ENCODE data around the gene DCT.

- TF ChIP-seq POLR2A (IDR thresholded peaks at IDR 0.05; ENCODE audit: control extremely low read depth in 1 of 2, low read depth in 2 of 2, low read length in 2 of 2) (no peak), EP300 (IDR thresholded peaks at IDR 0.05; ENCODE audit: borderline replicate concordance in 1 of 2, low read depth in 2 of 2, low read length in 2 of 2) (no peak), CTCF (IDR thresholded peaks at IDR 0.05; ENCODE audit: control extremely low read depth in 1 of 3, insufficient read depth in 1 of 3, low read depth in 1 of 3, low read length in 3 of 3) (no peak), CHD7 (IDR thresholded peaks at IDR 0.05; ENCODE audit: insufficient replicate concordance, low read length) (no peak), YY1 (IDR thresholded peaks at IDR 0.05; ENCODE audit: low read depth, low read length) (no peak), CEBPB (IDR thresholded peaks at IDR 0.05; ENCODE audit: low read depth, low read length) (no peak), NRF1 (IDR thresholded peaks at IDR 0.05; ENCODE audit: low read depth, low read length) (no peak)
These were observed 79.7 kb downstream of the DCT start for GRCh38 chr13:94399812-94400211.

Data from H1 (cell line).